GM10248 (cell line): ENCODE results near the gene SLC25A4.

Source experiments
- CTCF ChIA-PET: fragments of 300-600 bp; sonication (Branson Sonifier 250); formaldehyde crosslinking; extraction: SDS; loops from one replicate; lab custom pipeline; 2021; ENCODE audit warnings: antibody characterized with exemption; lab: Yijun Ruan, JAX
- POLR2A ChIA-PET: fragments of 350-650 bp; sonication (Branson Sonifier 250); formaldehyde crosslinking; extraction: SDS; loops from one replicate; lab custom pipeline; 2020; ENCODE audit warnings: antibody characterized with exemption; lab: Yijun Ruan, JAX
- DNase-seq: peaks from one replicate; pipeline ENCODE4 v3.0.0; 2012; ENCODE audit errors: extremely low spot score
- CTCF ChIP-seq: IDR thresholded peaks from 2 replicates; pipeline ENCODE4 v1.5.1; 2012; ENCODE audit warnings: mild to moderate bottlenecking, low read depth; ENCODE audit errors: extremely low read depth, missing control alignments, control extremely low read depth

SLC25A4 gene

DNA sequence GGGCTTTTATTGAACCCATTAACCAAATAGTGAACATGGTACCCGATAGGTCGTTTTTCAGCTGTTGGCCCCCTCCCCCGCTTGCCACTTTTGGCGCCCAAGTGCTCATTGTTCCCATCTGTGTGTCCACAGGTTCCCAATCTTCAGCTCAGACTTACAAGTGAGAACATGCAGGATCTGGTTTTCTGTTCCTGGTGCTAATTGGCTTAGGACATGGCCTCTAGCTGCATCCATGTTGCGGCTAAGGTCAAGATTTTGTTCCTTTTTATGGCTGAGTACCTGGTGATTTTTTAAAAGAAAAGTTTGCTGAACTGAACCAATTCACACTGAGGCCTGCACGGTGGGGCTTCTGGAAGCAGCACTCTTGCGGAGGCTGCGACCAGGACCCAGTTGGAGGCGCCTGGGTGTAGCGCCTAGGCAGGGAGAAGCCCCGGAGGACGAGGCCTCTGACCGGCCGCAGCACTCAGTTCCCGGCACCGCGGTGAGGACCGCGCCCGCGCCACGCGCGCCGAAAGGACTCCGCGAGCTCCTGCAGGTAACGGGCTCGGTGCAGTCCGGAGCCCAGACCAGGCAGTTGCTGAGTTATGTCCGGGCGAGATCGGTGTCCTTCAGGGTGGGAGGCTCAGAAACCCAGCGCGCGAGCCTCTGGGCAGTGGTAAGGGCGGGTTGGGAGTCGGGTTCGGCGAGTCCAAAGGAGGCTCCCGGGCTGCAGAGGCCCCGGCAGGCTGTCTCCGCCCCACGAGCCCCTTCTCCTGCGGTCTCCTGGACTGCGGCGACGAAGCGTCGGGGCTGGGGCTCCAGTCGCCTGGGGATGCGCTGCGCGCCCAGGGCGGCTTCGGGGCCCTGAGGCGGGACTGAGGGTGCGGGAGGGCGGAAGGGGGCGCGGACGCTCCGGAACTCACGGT is 15.8 kb upstream of the SLC25A4 start:
- TF ChIP-seq CTCF, result no peak
- ChIA-PET POLR2A (no interaction called here), CTCF (interaction anchor here (1.0 to 1.5 kb wide), 4 partner anchors 9 to 122 kb away, joined by 3 to 4 read pairs (median 3); no protein-coding TSS in a partner anchor)
- DNase-seq, result peak; percentile 39

DNA sequence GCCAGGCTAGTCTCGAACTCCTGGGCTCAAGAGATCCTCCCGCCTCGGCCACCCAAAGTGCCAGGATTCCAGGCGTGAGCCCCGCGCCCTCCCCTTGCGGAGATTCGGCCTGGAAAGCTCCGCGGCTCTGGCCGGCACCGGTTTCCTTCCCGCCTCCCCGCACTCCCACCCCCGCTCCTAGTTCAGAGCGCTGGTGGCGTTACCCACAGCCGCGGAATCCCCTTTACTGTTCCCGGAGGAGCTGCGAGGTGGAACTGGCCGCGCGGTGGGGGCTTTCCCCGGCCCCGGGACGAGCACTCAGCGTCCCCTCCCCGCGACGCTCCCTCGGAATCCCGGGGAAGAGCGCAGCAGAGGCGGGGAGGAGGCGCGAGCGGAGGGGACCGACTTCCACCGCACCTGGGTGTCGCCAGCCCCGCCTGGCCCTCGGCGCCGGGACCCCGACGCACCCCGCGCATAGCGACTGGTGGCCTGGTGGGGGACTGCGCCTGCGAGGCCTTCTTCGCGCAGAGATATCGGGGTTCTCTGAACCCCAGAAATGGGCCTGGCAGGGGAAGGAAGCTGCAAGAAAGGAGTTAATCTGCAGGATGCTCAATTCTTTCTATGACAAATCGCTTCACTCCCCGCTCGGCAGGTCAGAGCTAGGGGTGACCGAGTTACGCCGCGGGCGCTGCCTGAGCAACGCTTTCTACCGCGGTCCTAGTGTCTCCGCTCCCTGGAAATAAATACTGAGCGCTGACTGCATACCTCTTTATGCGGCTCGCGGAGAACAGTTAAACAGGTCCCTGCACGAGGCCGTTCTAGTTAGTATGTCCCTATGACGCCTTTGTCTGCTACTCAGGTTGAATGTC is 14.6 kb upstream of the SLC25A4 start:
- DNase-seq, result peak; percentile 45
- ChIA-PET POLR2A (interaction anchor here (1.3 kb wide), 1 partner anchor 15 kb away, joined by 9 read pairs; the partner anchor contains the start of gene SLC25A4), CTCF (interaction anchor here (1.3 kb wide), 2 partner anchors 10 to 89 kb away, joined by 3 to 4 read pairs; no protein-coding TSS in a partner anchor)
- TF ChIP-seq CTCF, result no peak

DNA sequence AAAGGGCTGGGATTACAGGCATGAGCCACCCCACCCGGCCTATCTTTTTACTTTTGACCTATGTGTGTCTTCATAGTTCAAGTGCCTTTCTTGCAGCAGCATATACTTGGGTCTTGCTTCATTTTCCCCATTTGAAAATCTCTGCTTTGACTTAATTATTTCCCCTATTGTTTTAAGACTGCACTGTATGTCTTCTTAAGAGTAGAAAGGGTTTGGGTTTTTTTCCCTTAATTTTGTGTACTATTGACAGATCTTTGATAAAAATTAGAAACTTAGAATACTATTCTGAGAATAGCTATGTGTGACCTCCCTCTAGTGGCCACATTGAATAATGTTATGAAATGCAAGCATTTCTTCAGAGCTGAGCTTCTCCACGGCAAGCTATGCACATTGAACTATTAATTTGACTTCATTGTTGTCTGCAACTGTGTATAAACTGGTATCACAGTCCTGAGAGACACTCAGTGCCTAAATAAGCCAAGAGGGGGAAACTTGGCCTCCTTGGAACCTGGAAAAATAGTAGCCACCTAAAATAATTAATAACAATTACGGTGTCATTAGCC is 8.7 kb upstream of the SLC25A4 start:
- CTCF ChIA-PET, result interaction anchor here (0.7 to 6.0 kb wide), 35 partner anchors 9 to 903 kb away, joined by 3 to 70 read pairs (median 4); partner anchors contain the start of genes CENPU and SLC25A4
- TF ChIP-seq CTCF, result peak; percentile 72
- POLR2A ChIA-PET, result interaction anchor here (1.0 kb wide), 1 partner anchor 9 kb away, joined by 11 read pairs; the partner anchor contains the start of gene SLC25A4
- DNase-seq, result peak; percentile 69

- CTCF ChIA-PET, result interaction anchor here (0.7 to 6.0 kb wide), 2 partner anchors 26 to 97 kb away, joined by 3 to 70 read pairs; no protein-coding TSS in a partner anchor
- POLR2A ChIA-PET, result no interaction called here
- no peak for TF ChIP-seq CTCF
- DNase-seq, result no peak
Measured at GRCh38 chr4:185137233-185137925, 5.7 kb upstream of the SLC25A4 start.

GRCh38 chr4:185138161-185138560 is 4.9 kb upstream of the SLC25A4 start:
- DNase-seq, result no peak
- TF ChIP-seq CTCF, result no peak
- ChIA-PET POLR2A (no interaction called here), CTCF (interaction anchor here (0.7 to 6.0 kb wide), 2 partner anchors 25 to 98 kb away, joined by 3 to 70 read pairs; no protein-coding TSS in a partner anchor)
